Neural crest cell (in vitro differentiated cells): ENCODE data around the gene KLRD1. TPM values are rescaled to one million over a fixed set of nuclear protein-coding genes. Genes with fewer than 3 reads are reported as not detected.

Experiments used
- DNase-seq: peaks from one replicate; pipeline ENCODE4 v3.0.0; 2021; ENCODE audit warnings: low read depth, mixed read lengths, low spot score
- H3K27ac Mint-ChIP-seq: one replicate; pipeline ENCODE4 v1.8.0; 2021; ENCODE audit warnings: mild to moderate bottlenecking, mixed read lengths; ENCODE audit not compliant: unreplicated experiment
- H3K27me3 Mint-ChIP-seq: 2 replicates; pipeline ENCODE4 v1.8.0; 2021; ENCODE audit warnings: low read depth, mild to moderate bottlenecking, mixed read lengths
- H3K36me3 Mint-ChIP-seq: 2 replicates; pipeline ENCODE4 v1.8.0; 2021; ENCODE audit warnings: low read depth, mild to moderate bottlenecking, mixed read lengths
- H3K4me1 Mint-ChIP-seq: 2 replicates; pipeline ENCODE4 v1.8.0; 2021; ENCODE audit warnings: mixed read lengths
- H3K4me3 Mint-ChIP-seq: one replicate; pipeline ENCODE4 v1.8.0; 2021; ENCODE audit warnings: mild to moderate bottlenecking, mixed read lengths
- H3K9me3 Mint-ChIP-seq: 2 replicates; pipeline ENCODE4 v1.8.0; 2021; ENCODE audit warnings: mixed read lengths
- long read RNA-seq: library from polyadenylated mRNA; unstranded; transcript quantifications from one replicate; pipeline ENCODE4 v2.0.0, GENCODE V29; 2020
- total RNA-seq: library from RNA; stranded (reverse); gene quantifications from 2 replicates; pipeline ENCODE4 v1.2.1, GENCODE V29; 2021
- TF ChIP-seq, protein P1 (sequence below): fragments of 200-600 bp; sonication (generic); conservative IDR thresholded peaks from 2 replicates; pipeline ENCODE4 v1.5.0; 2021; ENCODE audit warnings: antibody characterized with exemption, mild to moderate bottlenecking

KLRD1 gene, protein sequence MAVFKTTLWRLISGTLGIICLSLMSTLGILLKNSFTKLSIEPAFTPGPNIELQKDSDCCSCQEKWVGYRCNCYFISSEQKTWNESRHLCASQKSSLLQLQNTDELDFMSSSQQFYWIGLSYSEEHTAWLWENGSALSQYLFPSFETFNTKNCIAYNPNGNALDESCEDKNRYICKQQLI
- total RNA-seq = 0.12 TPM in 1 of 2 replicates, not detected in the other
- long read RNA-seq = 0 reads

DNA sequence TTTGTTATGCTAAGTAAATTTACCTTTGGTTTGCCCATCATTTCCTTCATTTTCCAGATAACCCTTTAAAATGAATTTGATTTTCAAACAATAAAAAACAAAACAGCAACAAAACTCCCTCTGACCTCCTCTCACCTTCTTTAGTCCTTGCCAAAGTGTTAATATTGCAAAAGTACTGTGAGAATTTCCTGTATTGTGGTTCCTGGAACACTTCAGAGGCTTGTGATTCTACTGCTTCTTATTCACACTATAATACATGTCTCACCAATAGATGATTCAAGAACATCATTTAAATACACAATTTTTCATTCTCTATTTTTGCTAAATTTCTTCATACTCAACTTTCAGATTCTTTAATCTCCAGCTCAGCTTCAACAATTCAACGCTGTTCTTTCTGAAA is at the start of gene KLRD1:
Gene KLRD1, plus strand, starts transcription at position 241 of the 400 bp plus-strand sequence. CDS start 208 bp downstream, outside the sequence.
- Mint-ChIP-seq H3K36me3 (no peaks in the 10 kb centered on the region), H3K9me3 (no peaks in the 10 kb centered on the region), H3K27ac (no peak within 1 kb of the TSS), H3K4me1 (no peaks in the 10 kb centered on the region), H3K4me3 (no peak within 1 kb of the TSS), H3K27me3 (no peaks in the 10 kb centered on the region)
- DNase-seq = no peak
- TF ChIP-seq, protein P1, sequence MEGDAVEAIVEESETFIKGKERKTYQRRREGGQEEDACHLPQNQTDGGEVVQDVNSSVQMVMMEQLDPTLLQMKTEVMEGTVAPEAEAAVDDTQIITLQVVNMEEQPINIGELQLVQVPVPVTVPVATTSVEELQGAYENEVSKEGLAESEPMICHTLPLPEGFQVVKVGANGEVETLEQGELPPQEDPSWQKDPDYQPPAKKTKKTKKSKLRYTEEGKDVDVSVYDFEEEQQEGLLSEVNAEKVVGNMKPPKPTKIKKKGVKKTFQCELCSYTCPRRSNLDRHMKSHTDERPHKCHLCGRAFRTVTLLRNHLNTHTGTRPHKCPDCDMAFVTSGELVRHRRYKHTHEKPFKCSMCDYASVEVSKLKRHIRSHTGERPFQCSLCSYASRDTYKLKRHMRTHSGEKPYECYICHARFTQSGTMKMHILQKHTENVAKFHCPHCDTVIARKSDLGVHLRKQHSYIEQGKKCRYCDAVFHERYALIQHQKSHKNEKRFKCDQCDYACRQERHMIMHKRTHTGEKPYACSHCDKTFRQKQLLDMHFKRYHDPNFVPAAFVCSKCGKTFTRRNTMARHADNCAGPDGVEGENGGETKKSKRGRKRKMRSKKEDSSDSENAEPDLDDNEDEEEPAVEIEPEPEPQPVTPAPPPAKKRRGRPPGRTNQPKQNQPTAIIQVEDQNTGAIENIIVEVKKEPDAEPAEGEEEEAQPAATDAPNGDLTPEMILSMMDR = no peak

DNA sequence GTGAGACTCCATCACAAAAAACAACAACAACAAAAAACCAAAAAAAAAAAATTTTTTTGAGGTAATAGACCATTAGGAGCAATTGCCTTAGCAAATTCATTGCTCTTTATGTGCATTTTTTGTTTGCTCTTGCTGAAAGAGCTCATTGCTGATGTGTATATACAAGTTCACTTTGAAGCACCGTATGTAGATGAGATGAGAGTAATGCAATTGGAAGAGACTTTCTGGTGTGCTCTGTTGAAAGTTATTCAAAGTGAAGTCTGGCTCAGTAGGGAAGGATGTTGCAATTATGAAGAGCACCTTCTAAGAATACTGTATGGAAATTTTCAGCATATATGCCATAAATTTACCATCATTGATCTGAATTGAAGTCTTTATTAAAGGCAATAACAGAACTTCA is 46.7 kb upstream of the KLRD1 start:
- Mint-ChIP-seq H3K36me3 (no peaks in the 10 kb centered on the region), H3K27ac (no peak overlapping the region), H3K9me3 (peaks cover 2% of the 10 kb centered on the region), H3K27me3 (no peaks in the 10 kb centered on the region), H3K4me3 (no peak overlapping the region), H3K4me1 (no peaks in the 10 kb centered on the region)
- TF ChIP-seq, protein P1 = no peak
- DNase-seq = no peak

DNA sequence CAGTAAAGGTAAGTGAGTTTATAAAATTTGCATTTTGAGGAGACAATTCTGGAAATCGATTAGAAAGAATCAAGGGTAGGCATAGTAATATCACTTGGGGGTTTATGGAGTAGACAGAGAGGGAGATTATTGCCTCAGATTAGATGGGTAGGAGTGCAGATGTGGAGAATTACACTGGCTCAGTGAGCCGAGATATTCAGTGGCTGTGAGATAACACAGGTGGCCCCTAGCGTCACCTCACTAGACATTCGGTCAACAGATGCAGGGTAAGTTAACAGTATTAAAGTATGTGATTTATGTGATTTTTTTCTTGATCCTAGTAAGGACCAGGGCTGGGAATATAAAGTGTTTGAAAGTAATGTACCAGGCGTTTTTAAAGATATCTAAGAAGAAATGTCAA is 39.6 kb upstream of the KLRD1 start:
- Mint-ChIP-seq H3K9me3 (no peaks in the 10 kb centered on the region), H3K4me3 (no peak overlapping the region), H3K27ac (no peak overlapping the region), H3K4me1 (no peaks in the 10 kb centered on the region), H3K36me3 (no peaks in the 10 kb centered on the region), H3K27me3 (no peaks in the 10 kb centered on the region)
- TF ChIP-seq, protein P1 = no peak
- DNase-seq = no peak

DNA sequence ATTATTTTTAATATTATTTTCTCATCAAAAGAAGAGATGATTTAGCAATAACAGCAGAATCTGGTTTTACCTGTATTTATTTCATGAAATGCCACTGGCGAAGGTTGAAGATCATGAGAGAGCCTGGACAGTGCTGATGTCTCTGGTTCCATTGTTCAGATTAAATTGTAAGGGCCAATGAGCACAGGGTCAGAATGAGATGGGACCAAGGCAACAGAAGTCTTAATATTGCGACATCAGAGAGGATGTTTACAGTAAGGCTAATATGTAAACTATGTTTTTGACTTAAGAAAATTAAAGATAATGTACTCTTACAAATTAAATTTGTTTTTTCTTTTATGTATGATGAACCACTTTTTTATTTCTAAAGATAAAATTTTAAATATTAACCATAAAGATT is 35.2 kb upstream of the KLRD1 start:
- Mint-ChIP-seq H3K27ac (no peak overlapping the region), H3K27me3 (no peaks in the 10 kb centered on the region), H3K36me3 (no peaks in the 10 kb centered on the region), H3K9me3 (peaks cover 5% of the 10 kb centered on the region), H3K4me1 (no peaks in the 10 kb centered on the region), H3K4me3 (no peak overlapping the region)
- TF ChIP-seq, protein P1 = no peak
- DNase-seq = no peak

DNA sequence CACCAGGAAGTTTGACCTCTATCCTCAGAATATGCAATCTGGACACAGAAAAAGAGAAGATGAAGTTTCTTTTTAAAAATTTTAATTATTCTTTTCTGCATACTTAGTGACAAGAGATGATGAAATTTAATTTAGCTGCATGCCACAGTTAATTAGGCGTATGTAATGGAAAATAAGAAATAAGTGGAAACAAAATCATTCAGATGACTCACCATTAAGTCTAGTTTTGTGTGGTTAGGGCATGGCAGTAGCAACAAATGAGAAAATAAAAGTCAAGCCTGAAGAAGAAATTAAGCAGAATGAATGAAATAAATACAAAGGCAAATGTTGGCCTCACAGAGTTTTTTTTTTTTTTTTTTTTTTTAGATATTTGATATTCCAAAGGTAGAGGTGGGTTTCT is 30.9 kb upstream of the KLRD1 start:
- TF ChIP-seq, protein P1 = no peak
- Mint-ChIP-seq H3K4me3 (no peak overlapping the region), H3K36me3 (no peaks in the 10 kb centered on the region), H3K4me1 (no peaks in the 10 kb centered on the region), H3K9me3 (peaks cover 5% of the 10 kb centered on the region), H3K27me3 (no peaks in the 10 kb centered on the region), H3K27ac (no peak overlapping the region)
- no peak for DNase-seq
